GM10847 (cell line): Measurements from ENCODE around the gene ALK.

Experiments
- POLR2A ChIP-seq: IDR thresholded peaks from 2 replicates; pipeline ENCODE4 v1.6.1; 2011; ENCODE audit not compliant: insufficient read length; ENCODE audit errors: extremely low read depth

Gene ALK

GRCh38 chr2:29657674-29658073, 263.7 kb downstream of the ALK start:
- no peak for TF ChIP-seq POLR2A

DNA sequence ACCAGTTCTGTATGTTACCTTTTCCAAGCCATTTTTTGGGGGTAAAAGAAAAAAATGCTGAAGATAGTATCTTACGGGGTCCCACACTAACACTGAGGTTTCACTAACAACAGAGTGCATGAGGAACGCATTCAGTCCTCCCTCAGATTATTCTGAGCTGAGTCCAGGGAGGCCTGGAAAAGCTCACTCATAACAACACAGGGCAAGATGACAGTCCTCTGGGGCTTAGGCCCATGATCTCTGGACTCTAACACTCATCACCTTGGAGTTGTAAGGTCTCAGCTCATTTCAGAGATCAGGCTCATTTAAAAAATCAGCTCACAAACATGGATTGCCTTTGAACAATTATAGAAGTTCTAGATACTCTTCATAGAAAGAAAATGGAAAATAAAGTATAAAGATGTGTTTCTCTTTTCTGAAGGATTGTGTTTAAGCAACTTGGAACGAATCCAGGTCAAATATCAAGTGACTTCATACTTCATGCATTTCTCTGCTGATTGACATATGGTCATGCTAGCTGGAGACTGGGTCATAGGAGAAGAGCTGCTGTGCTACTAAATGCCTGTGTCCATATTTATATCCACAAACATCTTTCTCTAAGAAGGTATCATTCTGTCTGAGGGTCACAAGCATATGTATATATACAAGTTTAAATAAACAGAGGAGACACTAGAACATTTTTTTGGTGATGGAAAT, 265.8 kb downstream of the ALK start:
- no peak for TF ChIP-seq POLR2A

DNA sequence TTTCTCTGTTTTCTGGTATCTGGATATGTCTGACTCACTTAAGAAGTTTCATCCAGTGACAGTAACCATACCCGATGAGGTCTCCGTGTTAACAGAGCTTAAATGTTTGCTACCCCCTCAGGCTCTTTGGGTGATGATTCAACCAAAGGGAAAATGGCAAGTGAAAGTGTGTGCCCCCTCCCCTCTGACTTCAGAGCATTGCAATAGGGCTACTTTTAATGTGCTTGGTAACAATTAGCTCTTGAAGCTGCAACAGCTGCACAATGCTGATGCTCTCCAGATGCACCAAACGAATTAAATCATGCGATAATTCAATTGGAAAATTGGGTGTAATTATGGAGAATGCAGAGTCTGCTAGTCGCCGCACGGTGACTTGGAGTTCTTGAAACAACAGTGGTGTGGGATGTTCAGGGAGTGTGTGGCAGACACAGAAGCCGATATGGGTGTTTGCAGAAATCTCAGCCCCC, 270.7 kb downstream of the ALK start:
- no peak for TF ChIP-seq POLR2A

GRCh38 chr2:29644949-29645348, 276.4 kb downstream of the ALK start:
- no peak for TF ChIP-seq POLR2A

DNA sequence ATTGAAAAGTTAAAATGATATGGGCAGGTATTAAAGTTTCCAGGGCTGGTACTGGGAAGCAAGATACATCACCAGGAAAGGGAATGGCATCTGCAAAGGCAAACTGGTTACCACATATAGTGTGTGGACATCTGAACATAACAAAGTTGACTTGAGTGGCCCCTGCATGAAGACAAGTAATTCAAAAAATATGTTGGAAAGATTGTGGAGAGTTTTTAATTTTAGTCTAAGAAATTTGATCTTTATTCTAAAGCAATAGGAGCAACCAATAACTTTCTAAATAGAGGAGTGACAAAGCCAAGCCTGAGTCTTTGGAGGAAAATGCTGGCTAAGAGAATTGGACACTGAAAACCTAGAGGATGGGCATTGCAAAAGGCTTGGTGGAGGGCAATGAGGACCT, 278.2 kb downstream of the ALK start:
- no peak for TF ChIP-seq POLR2A

GRCh38 chr2:29640360-29640759, 281.0 kb downstream of the ALK start:
- TF ChIP-seq POLR2A = no peak

DNA sequence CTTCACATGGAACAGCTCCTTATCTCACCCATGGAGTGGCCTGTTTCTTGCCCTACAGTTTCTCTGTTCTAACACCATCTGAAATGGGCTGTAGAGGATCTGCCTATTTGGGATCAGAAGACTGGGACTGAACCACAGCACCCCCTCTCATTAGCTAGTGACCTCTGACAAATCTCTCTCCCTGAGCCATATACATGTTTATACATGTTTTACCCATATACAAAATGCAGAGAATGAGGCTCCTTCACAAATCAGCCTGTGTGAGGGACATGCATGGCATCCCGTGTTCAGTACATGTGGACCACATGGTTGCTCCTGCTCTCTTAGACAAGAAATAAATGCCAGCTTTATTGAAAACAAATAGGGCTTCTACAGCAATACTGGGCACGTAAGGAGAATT, 282.7 kb downstream of the ALK start:
- TF ChIP-seq POLR2A = no peak

DNA sequence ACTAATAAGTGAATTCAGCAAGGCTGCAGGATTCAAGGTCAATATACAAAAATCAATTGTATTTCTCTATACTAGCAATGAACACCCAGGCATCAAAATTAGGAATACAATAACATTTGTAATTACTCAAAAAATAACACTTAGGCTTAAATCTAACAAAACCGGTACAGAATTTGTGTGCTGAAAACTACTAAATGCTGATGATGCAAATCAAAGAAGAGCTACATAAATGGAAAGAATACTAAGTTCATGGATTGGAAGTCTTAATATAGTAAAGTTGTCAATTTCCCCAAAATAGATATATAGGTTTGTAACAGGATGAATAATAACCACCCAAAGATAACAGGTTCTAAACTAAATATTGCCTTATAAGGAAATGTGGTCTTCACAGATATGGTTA, 286.5 kb downstream of the ALK start:
- no peak for TF ChIP-seq POLR2A

GRCh38 chr2:29632018-29632417, 289.4 kb downstream of the ALK start:
- no peak for TF ChIP-seq POLR2A

- TF ChIP-seq POLR2A = no peak
Measured at GRCh38 chr2:29629495-29629894, 291.9 kb downstream of the ALK start.

- TF ChIP-seq POLR2A = no peak
Measured at GRCh38 chr2:29628862-29629261, 292.5 kb downstream of the ALK start.

GRCh38 chr2:29628108-29628745, 293.2 kb downstream of the ALK start:
- no peak for TF ChIP-seq POLR2A

- TF ChIP-seq POLR2A = no peak
Measured at GRCh38 chr2:29627279-29627711, 294.1 kb downstream of the ALK start.

GRCh38 chr2:29620890-29621289, 300.5 kb downstream of the ALK start:
- TF ChIP-seq POLR2A = no peak

- TF ChIP-seq POLR2A = no peak
Measured at GRCh38 chr2:29619689-29620088, 301.7 kb downstream of the ALK start.

DNA sequence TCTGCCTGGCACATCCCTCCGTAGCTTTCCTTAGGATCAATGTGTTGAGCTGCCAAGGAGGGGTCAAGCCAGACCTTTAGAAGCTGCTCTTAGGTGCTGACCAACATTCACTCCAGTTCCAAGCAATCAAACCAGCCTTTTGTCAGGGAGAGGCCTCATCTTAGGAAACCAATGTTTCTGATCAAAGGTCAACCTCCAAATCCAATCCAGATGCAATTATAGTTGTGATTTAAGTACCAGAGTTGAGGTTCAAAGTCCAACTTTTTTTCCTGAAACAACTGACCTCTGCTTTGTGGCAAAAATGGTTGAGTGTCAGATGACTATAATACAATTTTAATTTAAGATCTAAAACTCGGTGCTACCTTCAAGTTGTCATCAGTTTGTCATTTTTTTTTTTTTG, 303.4 kb downstream of the ALK start:
- TF ChIP-seq POLR2A = no peak

DNA sequence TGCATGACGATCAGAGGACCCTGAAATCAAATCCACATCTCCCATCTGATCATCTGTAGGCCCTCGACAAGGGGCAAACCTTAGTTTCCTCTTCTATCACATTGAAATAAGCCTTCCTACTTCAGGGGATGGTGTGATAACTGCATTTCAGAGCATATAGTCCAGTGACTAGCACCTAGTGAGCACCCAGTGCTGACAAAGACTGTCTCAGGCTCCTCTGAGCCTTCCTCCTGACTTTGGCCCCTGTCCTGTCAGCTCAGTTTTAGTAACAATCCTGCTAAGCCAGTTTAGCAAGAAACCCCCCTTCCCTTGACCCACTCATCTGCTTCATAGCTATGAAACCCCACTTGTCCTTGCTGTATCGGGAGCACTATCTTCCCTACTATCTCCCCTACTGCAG, 304.0 kb downstream of the ALK start:
- TF ChIP-seq POLR2A = no peak
